Small intestine (tissue), 7 donors: ENCODE data around the gene MRPL43. TPM values are rescaled to one million over a fixed set of nuclear protein-coding genes. Genes with fewer than 3 reads are reported as not detected.

Experiments
- DNase-seq, 2 donors: peaks; one replicate each; pipeline versions ENCODE4 v3.0.0 to v3.0.0-alpha.2; 2013
- FAIRE-seq: peaks from 2 replicates; lab custom pipeline; 2012; peaks lifted over from hg19 to GRCh38; lab: Jason Lieb, UNC
- H3K27ac ChIP-seq, 3 donors: one replicate each; pipeline ENCODE4 v1.5.1; 2013; ENCODE audit warnings: low read length in 2 of 3, mild to moderate bottlenecking in 2 of 3, control low read depth in 1 of 3, inconsistent platforms in 1 of 3, low read depth in 1 of 3, moderate library complexity in 1 of 3
- H3K27me3 ChIP-seq, 3 donors: one replicate each; pipeline ENCODE4 v1.6.1; 2013; ENCODE audit warnings: low read length in 3 of 3, inconsistent platforms in 1 of 3; ENCODE audit not compliant: control insufficient read depth in 3 of 3, insufficient read depth in 3 of 3
- H3K36me3 ChIP-seq, 3 donors: one replicate each; pipeline ENCODE4 v1.6.1; 2013; ENCODE audit warnings: low read length in 3 of 3, inconsistent platforms in 1 of 3, low read depth in 1 of 3, mild to moderate bottlenecking in 1 of 3, moderate library complexity in 1 of 3; ENCODE audit not compliant: control insufficient read depth in 3 of 3, insufficient read depth in 2 of 3
- H3K4me1 ChIP-seq, 3 donors: one replicate each; pipeline ENCODE4 v1.6.1; 2013; ENCODE audit warnings: low read length in 2 of 3, inconsistent platforms in 1 of 3, low read depth in 1 of 3, mild to moderate bottlenecking in 1 of 3, moderate library complexity in 1 of 3; ENCODE audit not compliant: control insufficient read depth in 3 of 3, insufficient read depth in 2 of 3
- H3K4me3 ChIP-seq, 3 donors: one replicate each; pipeline ENCODE4 v1.5.1; 2013; ENCODE audit warnings: low read length in 3 of 3, control low read depth in 1 of 3, inconsistent platforms in 1 of 3, low read depth in 1 of 3, mild to moderate bottlenecking in 1 of 3, moderate library complexity in 1 of 3
- H3K9me3 ChIP-seq, 2 donors: one replicate each; pipeline ENCODE4 v1.6.1; 2013; ENCODE audit warnings: low read depth in 1 of 2, low read length in 1 of 2; ENCODE audit not compliant: control insufficient read depth in 2 of 2, insufficient read depth in 1 of 2
- WGBS, 3 donors: extraction: QIAGEN DNeasy Blood & Tissue Kit; methylation state at CpG; one replicate each; pipeline ENCODE4 v1.1.7; 2013; 5-methylcytosine and 5-hydroxymethylcytosine counted together
- polyA plus RNA-seq, 4 donors: library from polyadenylated mRNA; stranded (reverse) in 3 of 4; unstranded in 1 of 4; fragments of 200-250 nt in 3 of 4; fragments of 120-200 nt in 1 of 4; gene quantifications; one replicate each; pipeline versions ENCODE4 v1.2.1 to v1.2.3, GENCODE V29; 2013
- donor health status: healthy with polysubstance abuse.
- donor health status: control.
- donor health status: control.
- donor health status: Bipolar disorder and iron deficiency.
- donor health status: healthy.

The MRPL43 gene
- polyA plus RNA-seq, 4 donors: 90.1 to 122 (median 107) TPM

DNA sequence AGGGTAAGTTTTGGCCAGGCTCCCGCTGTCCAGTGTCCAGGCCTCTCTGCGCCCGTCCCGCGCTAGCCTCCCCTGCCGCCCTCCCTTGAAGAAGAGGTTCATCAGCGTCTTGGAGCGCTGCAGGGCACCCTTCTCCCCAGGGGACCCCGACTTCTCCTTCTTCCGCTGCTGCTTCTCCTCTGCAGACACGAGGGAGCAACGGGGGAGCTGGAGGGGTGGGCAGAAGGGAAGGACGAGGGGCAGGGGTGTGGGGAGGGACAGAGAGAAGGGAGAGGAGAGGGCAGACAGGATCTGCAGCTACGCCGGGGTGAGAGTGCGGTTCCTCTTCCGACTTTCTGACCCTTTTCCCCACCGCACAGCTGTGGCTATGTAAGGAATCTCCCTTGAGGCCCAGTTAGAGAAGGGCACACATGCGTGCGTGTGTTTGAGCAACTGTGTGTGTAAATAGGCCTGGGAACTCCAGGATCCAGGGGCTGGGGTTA, 30.9 kb upstream of the MRPL43 start:
- Histone ChIP-seq H3K4me1 (peaks cover 0 to 26% (median 0%) of the 10 kb centered on the region in 3 donors), H3K27me3 (peaks cover 0 to 4% (median 0%) of the 10 kb centered on the region in 3 donors), H3K27ac (no peak overlapping the region), H3K36me3 (peaks cover 0 to 72% (median 0%) of the 10 kb centered on the region in 3 donors), H3K4me3 (no peak overlapping the region), H3K9me3 (no peaks in the 10 kb centered on the region)
- FAIRE-seq: no peak
- no peak for DNase-seq
- 59 to 79% (median 72%) methylated on average over 17 to 20 of the region's 20 CpGs for WGBS, 3 donors

DNA sequence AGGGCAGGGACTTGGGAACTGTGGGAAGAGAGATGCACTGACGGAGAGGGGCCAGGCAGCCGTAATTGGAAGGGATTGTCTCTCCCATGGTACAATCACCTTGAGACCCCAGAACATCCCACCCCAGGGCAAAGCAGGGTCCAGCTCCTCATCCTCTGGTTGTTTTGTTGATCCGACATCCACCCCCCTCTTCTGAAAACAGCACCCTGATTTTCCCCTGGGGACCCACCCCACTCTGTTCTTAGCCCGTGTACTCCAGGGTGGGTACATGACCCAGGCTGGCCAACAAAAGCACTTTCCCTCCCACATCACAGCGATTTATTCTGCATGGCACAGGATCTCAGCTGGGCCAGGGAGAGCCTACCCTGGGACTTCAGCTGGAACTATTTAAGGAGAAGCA, 29.5 kb upstream of the MRPL43 start:
- no peak for DNase-seq
- Histone ChIP-seq H3K4me3 (no peak overlapping the region), H3K4me1 (peaks cover 0 to 33% (median 0%) of the 10 kb centered on the region in 3 donors), H3K9me3 (no peaks in the 10 kb centered on the region), H3K27ac (no peak overlapping the region), H3K27me3 (peaks cover 0 to 4% (median 0%) of the 10 kb centered on the region in 3 donors), H3K36me3 (peaks cover 0 to 59% (median 0%) of the 10 kb centered on the region in 3 donors)
- FAIRE-seq: no peak
- WGBS, 3 donors: 76 to 87% (median 82%) methylated on average over 5 of the region's 5 CpGs

- peaks cover 0 to 49% (median 0%) of the 10 kb centered on the region in 3 donors for H3K36me3 ChIP-seq
- H3K27me3 ChIP-seq: peaks cover 0 to 4% (median 0%) of the 10 kb centered on the region in 3 donors
- WGBS, 3 donors: 81 to 94% (median 90%) methylated on average over 7 to 8 of the region's 8 CpGs
- no peak overlapping the region for H3K4me3 ChIP-seq
- no peaks in the 10 kb centered on the region for H3K9me3 ChIP-seq
- DNase-seq: no peak
- FAIRE-seq: no peak
- peaks cover 0 to 37% (median 0%) of the 10 kb centered on the region in 3 donors for H3K4me1 ChIP-seq
- H3K27ac ChIP-seq: no peak overlapping the region
These were observed 28.3 kb upstream of the MRPL43 start for GRCh38 chr10:101015582-101015973.

GRCh38 chr10:101014966-101015581, 27.8 kb upstream of the MRPL43 start:
- Histone ChIP-seq H3K36me3 (peaks cover 0 to 44% (median 0%) of the 10 kb centered on the region in 3 donors), H3K4me3 (no peak overlapping the region), H3K27me3 (peaks cover 0 to 4% (median 0%) of the 10 kb centered on the region in 3 donors), H3K27ac (no peak overlapping the region), H3K9me3 (no peaks in the 10 kb centered on the region), H3K4me1 (peaks cover 0 to 37% (median 0%) of the 10 kb centered on the region in 3 donors)
- DNase-seq: no peak
- no peak for FAIRE-seq
- WGBS, 3 donors: 37 to 51% (median 41%) methylated on average over 6 to 7 of the region's 7 CpGs

DNA sequence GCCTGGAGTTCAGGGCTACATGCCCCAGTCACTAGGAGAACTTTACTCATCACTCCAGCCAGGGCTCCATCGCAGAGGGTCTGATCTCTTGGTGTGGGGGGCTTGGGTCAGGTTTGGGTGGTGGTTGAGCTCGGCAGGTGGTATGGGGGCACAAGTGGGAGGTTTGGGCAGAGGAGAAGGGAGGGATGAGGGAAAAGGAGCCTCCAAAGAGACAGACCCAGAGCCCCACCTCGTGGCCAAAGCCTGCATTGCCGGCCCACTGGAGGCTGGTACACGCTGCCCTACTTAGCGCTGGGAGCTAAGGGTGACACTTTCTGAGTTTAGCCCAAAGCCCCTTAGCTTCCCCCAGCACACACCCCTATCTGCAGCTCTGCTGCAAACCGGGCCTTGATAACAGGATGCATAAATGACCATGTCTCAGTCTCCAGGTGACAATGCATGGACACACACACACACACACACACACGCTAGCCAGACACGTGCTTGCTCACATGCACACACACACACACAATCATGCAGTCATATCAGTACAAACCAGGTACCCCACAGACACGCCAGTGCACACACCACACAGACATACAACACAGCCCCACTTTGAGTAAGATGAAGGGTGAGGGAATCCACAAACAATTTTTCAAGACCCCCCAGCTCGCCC, 27.1 kb upstream of the MRPL43 start:
- DNase-seq (peak; percentile 68 to 81), FAIRE-seq (no peak)
- Histone ChIP-seq H3K27me3 (peaks cover 0 to 4% (median 0%) of the 10 kb centered on the region in 3 donors), H3K36me3 (peaks cover 0 to 44% (median 0%) of the 10 kb centered on the region in 3 donors), H3K4me1 (peaks cover 0 to 38% (median 0%) of the 10 kb centered on the region in 3 donors), H3K9me3 (no peaks in the 10 kb centered on the region), H3K27ac (no peak overlapping the region), H3K4me3 (no peak overlapping the region)
- 13 to 20% (median 15%) methylated on average over 11 of the region's 11 CpGs for WGBS, 3 donors

DNA sequence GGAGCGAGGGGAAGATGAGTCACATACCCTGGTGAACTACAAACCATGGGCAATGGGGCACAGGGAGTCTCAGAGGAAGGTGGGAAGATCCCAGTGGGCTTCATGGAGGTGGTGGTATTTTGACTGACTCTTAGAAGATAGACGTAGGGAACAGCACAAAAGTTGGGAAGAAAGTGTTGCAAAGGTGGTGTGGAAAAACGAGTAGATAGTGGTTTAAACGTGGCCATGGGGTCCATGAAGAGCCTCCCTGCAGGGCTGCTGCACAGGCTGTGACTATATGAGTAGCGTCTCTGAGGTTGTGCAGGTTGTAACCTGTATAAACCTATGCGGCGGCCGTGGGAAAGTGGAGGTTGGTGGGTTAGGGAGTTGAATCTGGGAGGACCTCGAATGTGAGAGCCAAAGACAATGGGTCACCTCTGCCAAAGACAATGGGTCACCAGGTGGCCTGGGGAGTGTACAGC, 26.1 kb upstream of the MRPL43 start:
- no peaks in the 10 kb centered on the region for H3K9me3 ChIP-seq
- DNase-seq: no peak
- peaks cover 0 to 39% (median 0%) of the 10 kb centered on the region in 3 donors for H3K4me1 ChIP-seq
- 38 to 55% (median 39%) methylated on average over 9 of the region's 9 CpGs for WGBS, 3 donors
- peaks cover 0 to 44% (median 0%) of the 10 kb centered on the region in 3 donors for H3K36me3 ChIP-seq
- no peak for FAIRE-seq
- H3K27me3 ChIP-seq: peaks cover 0 to 4% (median 0%) of the 10 kb centered on the region in 3 donors
- H3K27ac ChIP-seq: no peak overlapping the region
- H3K4me3 ChIP-seq: no peak overlapping the region

- 14 to 17% (median 16%) methylated on average over 14 of the region's 14 CpGs for WGBS, 3 donors
- DNase-seq (peak; percentile 88), FAIRE-seq (no peak)
- H3K36me3 ChIP-seq: peaks cover 0 to 44% (median 0%) of the 10 kb centered on the region in 3 donors
- no peaks in the 10 kb centered on the region for H3K9me3 ChIP-seq
- H3K27ac ChIP-seq: no peak overlapping the region
- no peak overlapping the region for H3K4me3 ChIP-seq
- H3K27me3 ChIP-seq: peaks cover 0 to 4% (median 0%) of the 10 kb centered on the region in 3 donors
- peaks cover 0 to 36% (median 0%) of the 10 kb centered on the region in 3 donors for H3K4me1 ChIP-seq
These were observed 25.4 kb upstream of the MRPL43 start for GRCh38 chr10:101012525-101013364.
